Liver (tissue), 3 donors: Measurements from ENCODE around the gene PLEKHA8.

ENCODE experiments used
- EGR1 ChIP-seq, 2 donors: IDR thresholded peaks; 2 replicates each; pipeline ENCODE4 v1.6.1; 2016 to 2018; ENCODE audit warnings: antibody characterized with exemption in 2 of 2, low read depth in 2 of 2
- FOXA1 ChIP-seq: IDR thresholded peaks from 2 replicates; pipeline ENCODE4 v1.6.1; 2016; ENCODE audit warnings: antibody characterized with exemption
- GABPA ChIP-seq, 2 donors: IDR thresholded peaks in 1 of 2; conservative IDR thresholded peaks in 1 of 2; 2 replicates each; pipeline ENCODE4 v1.6.1; 2016; ENCODE audit warnings: antibody characterized with exemption in 2 of 2, mild to moderate bottlenecking in 1 of 2, moderate library complexity in 1 of 2
- JUND ChIP-seq, 2 donors: IDR thresholded peaks; 2 replicates each; pipeline ENCODE4 v1.6.1; 2016; ENCODE audit warnings: antibody characterized with exemption in 2 of 2
- NR2F2 ChIP-seq: IDR thresholded peaks from 2 replicates; pipeline ENCODE4 v1.6.1; 2016; ENCODE audit warnings: antibody characterized with exemption
- RAD21 ChIP-seq, 2 donors: IDR thresholded peaks; 2 replicates each; pipeline ENCODE4 v1.6.1; 2016; ENCODE audit warnings: antibody characterized with exemption in 2 of 2, mild to moderate bottlenecking in 2 of 2
- RXRA ChIP-seq, 2 donors: IDR thresholded peaks; 2 replicates each; pipeline ENCODE4 v1.6.1; 2017 to 2018; ENCODE audit warnings: antibody characterized with exemption in 2 of 2, mild to moderate bottlenecking in 1 of 2
- SP1 ChIP-seq: IDR thresholded peaks from 2 replicates; pipeline ENCODE4 v1.6.1; 2018; ENCODE audit warnings: antibody characterized with exemption, mild to moderate bottlenecking
- TAF1 ChIP-seq: conservative IDR thresholded peaks from 2 replicates; pipeline ENCODE4 v1.6.1; 2016; ENCODE audit warnings: antibody characterized with exemption, mild to moderate bottlenecking
- YY1 ChIP-seq: IDR thresholded peaks from 2 replicates; pipeline ENCODE4 v1.6.1; 2016; ENCODE audit warnings: antibody characterized with exemption, mild to moderate bottlenecking
- TF ChIP-seq, protein P1 (sequence below): fragments of 150-350 bp; IDR thresholded peaks from 2 replicates; pipeline ENCODE4 v1.5.1; 2017; ENCODE audit warnings: improper control_type of control experiment, low read depth, low read length; ENCODE audit not compliant: missing input control
- TF ChIP-seq, protein P2 (sequence below): IDR thresholded peaks from 2 replicates; pipeline ENCODE4 v1.6.1; 2016; ENCODE audit warnings: antibody characterized with exemption
- TF ChIP-seq, protein P3 (sequence below): IDR thresholded peaks from 2 replicates; pipeline ENCODE4 v1.6.1; 2016; ENCODE audit warnings: antibody characterized with exemption, mild to moderate bottlenecking
- TF ChIP-seq, protein P4 (sequence below): IDR thresholded peaks from 2 replicates; pipeline ENCODE4 v1.6.1; 2016; ENCODE audit warnings: antibody characterized with exemption
- donor health status: healthy.
- donor health status: healthy.

DNA sequence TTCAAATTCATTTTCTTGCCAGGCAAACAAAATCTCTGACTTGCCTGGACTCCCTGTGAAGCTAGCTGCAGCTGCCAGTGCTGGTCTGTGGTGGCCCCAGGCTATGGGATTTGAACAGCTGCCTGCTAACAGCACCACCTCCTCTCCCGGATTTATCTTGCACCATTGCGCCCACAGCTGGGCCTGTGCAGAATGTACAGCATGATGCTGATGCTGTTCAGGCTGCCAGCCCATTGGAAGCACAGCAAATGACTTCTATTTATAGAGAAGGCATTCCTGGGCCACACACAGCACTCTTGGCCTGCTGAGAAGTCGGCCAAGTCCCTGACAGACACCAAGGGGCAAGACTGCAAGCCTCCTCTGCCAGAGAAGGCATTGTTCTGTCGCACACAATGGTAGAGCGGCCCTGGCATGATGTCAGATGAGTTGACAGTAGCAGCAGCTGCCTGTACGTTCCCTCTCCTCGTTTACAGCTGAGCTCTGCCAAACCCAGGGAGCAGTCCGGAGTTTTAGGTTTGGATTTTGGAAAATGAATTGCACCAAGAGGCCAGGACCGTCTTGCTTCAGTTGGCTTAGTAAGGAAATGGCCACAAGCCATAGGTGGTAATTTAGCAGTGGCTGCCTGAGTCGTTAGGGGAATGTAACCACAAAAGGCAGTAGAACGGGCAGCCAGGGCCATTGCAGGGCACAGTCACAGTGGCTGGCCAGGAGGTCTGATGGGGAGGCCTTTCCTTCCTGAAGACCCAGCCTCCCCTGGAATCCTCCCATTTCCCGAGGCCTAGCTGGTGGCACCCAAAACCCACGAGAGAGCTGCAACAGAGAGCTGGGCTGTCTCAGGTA lies 145.1 kb downstream of the PLEKHA8 start:
- TF ChIP-seq, protein P1, sequence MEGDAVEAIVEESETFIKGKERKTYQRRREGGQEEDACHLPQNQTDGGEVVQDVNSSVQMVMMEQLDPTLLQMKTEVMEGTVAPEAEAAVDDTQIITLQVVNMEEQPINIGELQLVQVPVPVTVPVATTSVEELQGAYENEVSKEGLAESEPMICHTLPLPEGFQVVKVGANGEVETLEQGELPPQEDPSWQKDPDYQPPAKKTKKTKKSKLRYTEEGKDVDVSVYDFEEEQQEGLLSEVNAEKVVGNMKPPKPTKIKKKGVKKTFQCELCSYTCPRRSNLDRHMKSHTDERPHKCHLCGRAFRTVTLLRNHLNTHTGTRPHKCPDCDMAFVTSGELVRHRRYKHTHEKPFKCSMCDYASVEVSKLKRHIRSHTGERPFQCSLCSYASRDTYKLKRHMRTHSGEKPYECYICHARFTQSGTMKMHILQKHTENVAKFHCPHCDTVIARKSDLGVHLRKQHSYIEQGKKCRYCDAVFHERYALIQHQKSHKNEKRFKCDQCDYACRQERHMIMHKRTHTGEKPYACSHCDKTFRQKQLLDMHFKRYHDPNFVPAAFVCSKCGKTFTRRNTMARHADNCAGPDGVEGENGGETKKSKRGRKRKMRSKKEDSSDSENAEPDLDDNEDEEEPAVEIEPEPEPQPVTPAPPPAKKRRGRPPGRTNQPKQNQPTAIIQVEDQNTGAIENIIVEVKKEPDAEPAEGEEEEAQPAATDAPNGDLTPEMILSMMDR, result no peak
- TF ChIP-seq, protein P2, sequence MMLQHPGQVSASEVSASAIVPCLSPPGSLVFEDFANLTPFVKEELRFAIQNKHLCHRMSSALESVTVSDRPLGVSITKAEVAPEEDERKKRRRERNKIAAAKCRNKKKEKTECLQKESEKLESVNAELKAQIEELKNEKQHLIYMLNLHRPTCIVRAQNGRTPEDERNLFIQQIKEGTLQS, result no peak
- TF ChIP-seq, protein P3, sequence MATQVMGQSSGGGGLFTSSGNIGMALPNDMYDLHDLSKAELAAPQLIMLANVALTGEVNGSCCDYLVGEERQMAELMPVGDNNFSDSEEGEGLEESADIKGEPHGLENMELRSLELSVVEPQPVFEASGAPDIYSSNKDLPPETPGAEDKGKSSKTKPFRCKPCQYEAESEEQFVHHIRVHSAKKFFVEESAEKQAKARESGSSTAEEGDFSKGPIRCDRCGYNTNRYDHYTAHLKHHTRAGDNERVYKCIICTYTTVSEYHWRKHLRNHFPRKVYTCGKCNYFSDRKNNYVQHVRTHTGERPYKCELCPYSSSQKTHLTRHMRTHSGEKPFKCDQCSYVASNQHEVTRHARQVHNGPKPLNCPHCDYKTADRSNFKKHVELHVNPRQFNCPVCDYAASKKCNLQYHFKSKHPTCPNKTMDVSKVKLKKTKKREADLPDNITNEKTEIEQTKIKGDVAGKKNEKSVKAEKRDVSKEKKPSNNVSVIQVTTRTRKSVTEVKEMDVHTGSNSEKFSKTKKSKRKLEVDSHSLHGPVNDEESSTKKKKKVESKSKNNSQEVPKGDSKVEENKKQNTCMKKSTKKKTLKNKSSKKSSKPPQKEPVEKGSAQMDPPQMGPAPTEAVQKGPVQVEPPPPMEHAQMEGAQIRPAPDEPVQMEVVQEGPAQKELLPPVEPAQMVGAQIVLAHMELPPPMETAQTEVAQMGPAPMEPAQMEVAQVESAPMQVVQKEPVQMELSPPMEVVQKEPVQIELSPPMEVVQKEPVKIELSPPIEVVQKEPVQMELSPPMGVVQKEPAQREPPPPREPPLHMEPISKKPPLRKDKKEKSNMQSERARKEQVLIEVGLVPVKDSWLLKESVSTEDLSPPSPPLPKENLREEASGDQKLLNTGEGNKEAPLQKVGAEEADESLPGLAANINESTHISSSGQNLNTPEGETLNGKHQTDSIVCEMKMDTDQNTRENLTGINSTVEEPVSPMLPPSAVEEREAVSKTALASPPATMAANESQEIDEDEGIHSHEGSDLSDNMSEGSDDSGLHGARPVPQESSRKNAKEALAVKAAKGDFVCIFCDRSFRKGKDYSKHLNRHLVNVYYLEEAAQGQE, result no peak
- no peak for TF ChIP-seq YY1
- no peak for TF ChIP-seq EGR1 (IDR thresholded peaks at IDR 0.05; ENCODE audit: low read depth in 2 of 2)
- no peak for TF ChIP-seq GABPA (IDR thresholded peaks at IDR 0.05 in 1 of 2, conservative IDR thresholded peaks at IDR 0.05 in 1 of 2)
- TF ChIP-seq NR2F2, result no peak
- TF ChIP-seq JUND (IDR thresholded peaks at IDR 0.05), result no peak
- TF ChIP-seq, protein P4, sequence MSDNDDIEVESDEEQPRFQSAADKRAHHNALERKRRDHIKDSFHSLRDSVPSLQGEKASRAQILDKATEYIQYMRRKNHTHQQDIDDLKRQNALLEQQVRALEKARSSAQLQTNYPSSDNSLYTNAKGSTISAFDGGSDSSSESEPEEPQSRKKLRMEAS, result no peak
- no peak for TF ChIP-seq SP1
- TF ChIP-seq RAD21 (IDR thresholded peaks at IDR 0.05), result no peak
- TF ChIP-seq TAF1, result no peak
- no peak for TF ChIP-seq FOXA1
- no peak for TF ChIP-seq RXRA (IDR thresholded peaks at IDR 0.05)
